Spleen (tissue), 7 donors: Measurements from ENCODE around the gene RMI2.

Source experiments
- CTCF ChIP-seq, 11 experiments: fragments of 200-600 bp in 7 of 11; fragments of 450-650 bp in 4 of 11; sonication (generic) in 4 of 11; IDR thresholded peaks in 8 of 11; conservative IDR thresholded peaks in 3 of 11; 1 replicate in 7 of 11; 2 replicates in 4 of 11; pipeline versions ENCODE4 v1.4.0 to v1.8.0; 2016 to 2021; ENCODE audit warnings: antibody characterized with exemption in 11 of 11, inconsistent platforms in 4 of 11, mild to moderate bottlenecking in 1 of 11
- POLR2A ChIP-seq, 3 donors: fragments of 450-650 bp; IDR thresholded peaks; one replicate each; pipeline ENCODE4 v1.5.1; 2017; ENCODE audit warnings: antibody characterized with exemption in 3 of 3, mild to moderate bottlenecking in 1 of 3
- POLR2AphosphoS5 ChIP-seq, 3 donors: sonication (generic); formaldehyde crosslinking; IDR thresholded peaks; one replicate each; pipeline ENCODE4 v1.5.1; 2017; ENCODE audit warnings: antibody characterized with exemption in 3 of 3
- donor health status: DM: no; HTN: no; CAD: no; lungs with moderate emphysema.
- donor health status: DM: no; HTN: no; CAD: no.
- donor health status: DM: no; HTN: no; CAD: no.

- TF ChIP-seq CTCF (IDR thresholded peaks at IDR 0.05 in 8 of 11, conservative IDR thresholded peaks at IDR 0.05 in 3 of 11) (no peak), POLR2A (IDR thresholded peaks at IDR 0.05) (no peak), POLR2AphosphoS5 (IDR thresholded peaks at IDR 0.05) (no peak)
These were observed 22.4 kb upstream of the RMI2 start for GRCh38 chr16:11322823-11323222.
